Measurements from ENCODE around the gene GRIK2.

Gene GRIK2

DNA sequence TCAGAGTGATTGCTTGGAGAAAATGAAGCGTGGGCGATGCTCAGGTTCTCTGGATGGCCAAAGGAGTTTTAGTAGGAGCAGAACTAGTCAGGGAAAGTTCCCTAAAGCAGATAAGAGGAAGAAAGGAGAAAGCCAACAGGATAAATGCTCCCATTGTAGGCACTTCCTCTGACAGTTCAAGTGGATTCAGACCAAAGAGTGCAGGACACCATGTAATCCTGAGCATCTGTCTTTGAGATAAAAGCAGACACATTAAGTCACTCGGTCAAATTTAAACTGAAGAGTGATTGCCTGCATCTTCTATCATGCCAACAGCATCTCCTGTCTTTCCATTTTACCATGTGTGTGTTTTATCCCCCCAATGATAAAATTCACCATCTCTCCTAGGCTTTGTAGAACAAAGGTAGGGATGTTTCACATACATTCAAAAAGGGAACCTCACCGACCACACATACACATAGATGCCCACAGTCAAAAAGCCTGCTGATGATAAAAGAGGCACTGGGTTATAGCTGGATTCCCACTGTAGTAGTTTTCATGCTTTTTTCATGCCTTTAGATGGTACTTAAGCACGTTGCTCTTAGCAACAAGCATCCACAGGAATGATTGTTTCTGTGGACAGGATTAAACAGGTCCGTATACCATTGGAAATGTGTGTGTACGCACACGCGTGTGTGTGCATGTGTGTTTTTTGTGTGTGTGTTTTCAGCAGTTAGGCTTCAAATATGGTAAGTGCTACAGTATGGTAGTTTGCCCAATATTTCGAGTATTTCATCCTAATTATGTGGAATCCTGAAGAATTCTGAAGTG, 7.0 kb downstream of the GRIK2 start:
- no peak for DNase-seq (ENCODE audit: low spot score)

DNA sequence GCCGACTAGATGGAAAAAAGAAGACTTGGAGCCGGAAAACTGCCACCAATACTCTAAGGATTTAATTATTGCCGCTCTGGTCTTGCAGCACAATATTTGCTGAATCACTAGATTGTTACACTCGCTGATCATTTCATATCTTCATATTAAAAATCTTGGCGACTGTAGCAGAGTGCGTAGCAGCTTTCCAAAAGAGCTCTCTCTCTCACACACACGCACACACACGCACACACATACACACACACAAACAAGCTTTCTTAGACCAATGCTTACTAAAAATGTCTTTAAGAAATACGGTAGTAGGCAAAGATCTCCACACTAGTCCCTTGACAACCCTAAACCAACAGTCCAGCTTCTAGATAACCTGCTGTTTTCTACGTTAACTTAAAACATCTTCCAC, 7.7 kb downstream of the GRIK2 start:
- DNase-seq (ENCODE audit: low spot score), result no peak

DNA sequence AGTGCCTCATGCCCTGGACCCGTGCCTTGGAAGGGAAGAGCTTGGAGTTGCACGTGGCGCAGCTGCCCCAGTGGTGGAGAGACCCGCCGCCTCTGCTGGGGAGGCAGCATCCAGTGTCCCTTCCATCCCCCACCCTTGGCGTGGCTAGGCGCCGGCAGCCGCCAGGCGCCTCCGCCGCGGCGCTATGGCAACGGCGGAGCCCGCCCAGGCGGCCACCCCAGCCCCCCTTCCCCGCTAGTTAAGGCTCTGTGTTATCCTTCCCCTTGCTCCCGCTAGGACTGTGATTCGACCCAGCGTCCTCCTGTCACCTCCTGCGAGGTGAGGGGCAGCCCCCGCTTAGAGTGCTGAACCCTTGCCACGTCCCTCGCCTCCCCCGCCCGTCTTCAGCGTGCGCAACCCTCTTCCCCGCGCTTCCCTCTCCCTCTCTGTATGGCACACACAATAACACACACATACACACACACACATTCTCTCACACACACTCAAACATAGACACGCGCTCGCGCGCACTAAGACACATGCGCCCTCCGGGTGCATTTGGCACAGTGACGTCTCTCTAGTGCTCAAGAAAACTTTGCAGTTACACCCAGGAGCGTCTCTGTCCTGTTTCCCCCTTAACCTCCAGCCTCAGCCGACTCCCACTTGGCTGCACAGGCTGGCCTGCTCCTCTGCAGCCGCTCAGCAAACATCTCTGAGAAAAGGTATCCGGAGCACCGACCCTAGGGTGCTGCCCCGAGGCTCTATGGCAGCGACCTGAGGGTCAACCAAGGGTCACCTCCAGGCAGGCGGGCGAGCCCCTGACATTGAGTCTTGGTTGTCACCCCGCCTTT, 8.5 kb downstream of the GRIK2 start:
- DNase-seq (ENCODE audit: low spot score), result peak; percentile 47

DNA sequence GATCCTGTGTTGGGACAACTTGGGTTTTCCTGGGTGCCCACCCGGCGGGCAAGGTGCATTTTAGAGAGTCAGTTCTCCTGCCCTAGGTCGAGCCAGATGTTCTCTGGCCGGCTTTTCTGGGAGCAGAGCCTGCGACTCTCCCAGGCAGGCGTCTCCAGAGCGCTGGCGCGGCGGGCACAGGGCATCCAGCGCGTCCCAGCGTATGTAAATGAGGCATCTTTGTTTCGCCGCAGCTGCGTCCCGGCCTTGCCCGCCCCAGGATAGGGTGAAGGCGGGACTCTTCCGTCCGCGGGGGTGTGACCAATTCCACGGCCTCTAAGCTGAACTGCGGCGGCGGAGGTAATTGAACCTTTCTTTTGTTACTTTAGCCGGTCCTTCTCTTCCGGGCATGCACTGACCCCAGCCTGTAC, 9.1 kb downstream of the GRIK2 start:
- DNase-seq (ENCODE audit: low spot score), result peak; percentile 59

DNA sequence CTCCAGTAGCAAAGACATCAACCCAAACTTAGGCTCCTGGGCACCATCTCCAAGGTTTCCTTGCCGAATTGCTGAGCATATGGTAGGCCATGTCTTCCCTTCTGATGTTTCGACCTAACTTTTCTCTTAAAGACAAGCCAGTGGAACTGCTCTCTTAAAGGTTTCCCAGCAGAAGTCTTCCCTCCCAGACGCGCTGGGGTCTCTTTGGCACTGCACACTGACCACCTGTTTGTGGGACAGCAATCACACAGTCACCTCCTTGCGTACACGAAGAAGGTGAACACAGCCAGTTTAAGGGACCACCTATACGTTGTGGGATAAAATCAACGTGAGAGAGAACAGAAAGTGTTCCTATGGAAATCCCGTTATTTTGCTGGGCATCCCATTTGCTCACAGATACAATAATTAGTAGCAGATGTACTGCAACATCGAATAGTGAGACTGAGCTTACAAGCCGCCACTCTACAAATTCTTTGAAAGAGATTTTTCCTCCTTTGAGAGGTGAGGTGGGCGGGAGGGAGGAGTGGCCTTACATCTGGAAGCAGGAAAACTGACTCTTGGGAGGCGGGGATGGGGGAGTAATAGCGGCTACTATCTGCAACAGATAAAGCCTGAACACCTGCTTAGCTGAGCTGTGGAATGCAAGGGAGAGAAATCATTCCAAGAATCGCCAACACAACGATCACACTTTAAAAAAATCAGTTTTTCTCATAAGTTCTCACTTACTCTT, 9.9 kb downstream of the GRIK2 start:
- no peak for DNase-seq (ENCODE audit: low spot score)

DNA sequence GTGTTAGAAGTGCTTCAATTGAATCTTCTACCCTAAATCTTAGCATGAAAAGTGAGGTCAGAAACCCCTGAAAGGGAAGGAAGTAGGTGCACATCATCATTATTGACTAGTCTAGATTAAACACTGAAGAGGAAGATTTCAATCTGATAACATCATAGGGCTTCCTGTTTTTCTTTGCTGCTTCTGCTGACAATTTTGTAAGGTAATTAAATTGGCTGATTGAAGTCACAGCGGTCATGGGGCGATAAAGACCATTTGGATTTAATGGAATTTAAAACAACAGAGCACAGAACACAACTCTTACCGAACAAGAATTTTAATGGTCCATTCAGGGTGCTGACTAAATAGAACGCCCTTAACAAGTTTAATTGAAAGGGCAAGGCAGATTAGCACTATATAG, 11.3 kb downstream of the GRIK2 start:
- DNase-seq (ENCODE audit: low spot score), result no peak

DNA sequence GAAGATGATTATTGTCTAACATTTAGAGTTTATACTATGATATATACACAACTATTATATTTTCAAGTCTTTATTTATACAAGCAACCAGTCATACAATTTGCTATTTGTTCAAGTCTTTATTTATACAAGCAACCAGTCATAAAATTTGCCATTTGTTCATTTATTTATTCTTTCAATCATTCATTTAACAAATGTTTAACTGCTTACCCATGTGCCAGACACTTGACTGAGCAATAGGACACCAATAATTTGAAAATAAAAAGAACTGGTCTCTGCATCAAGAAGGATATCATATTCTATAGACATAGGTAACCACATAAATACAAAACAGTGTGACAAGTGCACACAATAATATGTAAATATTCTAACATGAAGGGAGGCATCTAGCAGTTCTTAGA, 20.3 kb downstream of the GRIK2 start:
- DNase-seq (ENCODE audit: low spot score), result no peak

DNA sequence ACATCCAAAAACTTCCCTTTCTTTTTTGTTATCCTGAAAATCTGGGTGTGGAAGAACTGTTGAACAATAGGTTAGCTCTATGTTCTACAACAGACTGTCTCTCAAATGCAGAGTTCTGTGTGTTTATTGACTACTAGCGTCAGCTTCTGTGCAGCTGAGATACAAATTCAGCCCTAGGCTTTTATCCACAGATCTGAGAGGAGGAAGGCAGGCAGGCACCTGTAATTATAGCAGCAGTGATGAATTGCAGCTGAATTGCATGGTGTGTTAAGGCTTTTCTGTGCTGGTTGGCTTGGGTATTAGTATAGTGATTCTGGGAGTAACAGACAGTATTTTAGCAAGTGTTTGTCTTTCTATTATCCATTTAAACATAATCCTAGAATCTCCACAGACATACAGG, 24.4 kb downstream of the GRIK2 start:
- no peak for DNase-seq (ENCODE audit: low spot score)

DNA sequence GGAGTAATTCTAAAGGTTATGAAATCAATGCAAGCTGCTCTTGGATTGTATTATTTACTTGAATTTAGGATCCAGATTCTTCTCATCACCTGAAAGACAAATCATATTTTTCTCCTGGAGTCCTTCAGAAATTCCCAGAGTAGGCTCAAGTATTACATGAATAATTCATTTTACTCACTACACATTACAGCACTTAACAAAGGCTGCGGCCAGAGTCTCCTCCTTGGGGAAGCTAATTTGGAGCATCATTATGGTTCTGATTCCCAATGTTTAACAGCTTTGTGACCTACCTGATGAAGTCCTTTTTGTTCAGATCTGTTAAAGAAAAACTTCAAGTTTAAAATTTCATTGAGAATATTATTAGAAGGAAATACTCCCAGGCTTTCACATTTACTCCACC, 28.7 kb downstream of the GRIK2 start:
- no peak for DNase-seq (ENCODE audit: low spot score)

DNA sequence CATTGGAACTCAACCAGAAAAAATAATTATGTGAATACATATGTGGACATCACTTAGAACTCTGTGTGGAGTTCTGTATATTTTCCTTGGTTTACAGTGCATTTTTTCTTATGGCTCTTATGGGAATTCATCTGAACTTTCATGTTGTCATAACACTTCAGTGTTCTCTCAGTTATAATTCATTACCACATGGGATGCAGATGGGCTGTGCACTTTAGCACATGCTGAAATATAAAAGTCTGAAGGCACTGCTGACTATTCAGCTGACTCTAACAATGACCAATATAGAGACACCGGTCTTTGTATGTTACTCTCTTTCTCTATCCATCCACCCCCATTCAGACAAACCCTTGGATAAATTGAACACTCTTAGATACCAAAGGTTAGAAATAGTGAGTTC, 29.3 kb downstream of the GRIK2 start:
- DNase-seq (ENCODE audit: low spot score), result no peak

DNA sequence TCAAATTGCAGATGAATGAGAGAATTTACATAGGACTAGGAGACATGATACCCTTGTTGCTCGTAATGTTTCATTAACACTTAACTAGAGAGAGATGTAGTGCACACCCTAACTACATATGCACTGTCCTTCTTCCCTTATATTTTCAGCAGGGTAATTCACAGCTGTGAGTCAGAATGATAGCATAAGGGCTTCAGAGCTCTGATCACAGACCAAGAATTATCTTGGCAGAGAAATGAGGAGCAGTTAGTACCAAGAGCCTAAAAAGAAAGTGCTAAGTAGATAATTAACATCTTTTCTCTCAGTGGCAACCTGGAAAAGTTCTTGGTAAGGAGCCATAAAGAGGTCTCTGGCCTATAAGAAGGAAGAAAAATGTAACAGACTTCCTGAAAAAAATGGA, 35.8 kb downstream of the GRIK2 start:
- DNase-seq (ENCODE audit: low spot score), result no peak

DNA sequence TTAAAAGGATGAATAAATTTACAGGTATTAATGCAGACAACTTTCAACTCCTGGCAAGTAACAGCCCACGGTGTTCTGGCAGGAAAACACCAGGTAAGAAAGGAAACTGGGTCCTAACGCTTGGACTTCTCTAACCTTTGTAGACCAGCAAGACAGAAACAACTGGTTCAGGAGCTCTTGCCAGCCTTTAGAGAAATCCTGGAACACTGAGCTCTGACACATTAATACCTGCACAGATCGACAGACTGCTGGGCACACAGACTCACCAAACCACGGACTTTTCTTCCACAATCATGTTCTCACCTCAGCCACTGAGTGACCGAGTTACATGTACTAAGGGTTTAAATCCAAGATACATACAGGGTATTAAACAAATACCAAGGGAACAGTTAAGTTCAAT, 36.3 kb downstream of the GRIK2 start:
- DNase-seq (ENCODE audit: low spot score), result no peak

DNA sequence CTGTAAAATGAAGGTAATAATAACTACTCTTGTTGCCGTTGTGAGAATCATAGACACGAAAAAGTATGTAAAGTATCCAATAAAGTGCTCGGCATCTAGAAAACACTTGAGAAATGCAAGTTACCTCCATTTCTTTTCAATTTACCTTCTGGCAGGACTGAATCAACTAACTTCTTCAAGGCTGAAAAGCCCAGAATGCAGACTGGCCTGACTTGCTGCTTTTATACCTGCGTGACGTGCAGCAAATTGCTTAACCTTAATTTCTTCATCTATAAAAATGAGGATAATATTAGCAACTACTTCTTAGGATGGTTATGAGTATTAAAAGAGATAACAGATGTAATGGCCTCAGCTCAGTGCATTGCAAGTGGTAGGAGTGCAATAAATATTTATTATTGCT, 39.6 kb downstream of the GRIK2 start:
- no peak for DNase-seq (ENCODE audit: low spot score)

DNA sequence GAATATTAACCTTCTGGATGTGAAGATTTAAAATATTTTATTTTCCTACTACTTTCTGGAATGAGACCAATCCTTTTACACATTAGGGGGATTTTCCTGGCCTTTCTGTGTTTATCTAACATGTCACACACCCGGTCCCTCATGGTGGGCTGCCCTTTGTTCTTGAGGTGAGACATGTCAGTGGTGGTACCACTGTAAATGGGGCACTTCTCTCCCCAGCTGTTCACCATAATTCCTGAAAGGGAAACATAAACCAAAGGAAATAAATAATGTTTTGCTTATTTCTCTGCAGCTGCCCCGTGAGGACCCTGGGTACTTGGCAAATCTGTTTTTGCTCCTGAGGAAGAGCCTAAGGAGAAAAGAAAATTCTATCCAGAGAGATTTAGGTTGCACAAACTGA, 41.1 kb downstream of the GRIK2 start:
- no peak for DNase-seq (ENCODE audit: low spot score)

DNA sequence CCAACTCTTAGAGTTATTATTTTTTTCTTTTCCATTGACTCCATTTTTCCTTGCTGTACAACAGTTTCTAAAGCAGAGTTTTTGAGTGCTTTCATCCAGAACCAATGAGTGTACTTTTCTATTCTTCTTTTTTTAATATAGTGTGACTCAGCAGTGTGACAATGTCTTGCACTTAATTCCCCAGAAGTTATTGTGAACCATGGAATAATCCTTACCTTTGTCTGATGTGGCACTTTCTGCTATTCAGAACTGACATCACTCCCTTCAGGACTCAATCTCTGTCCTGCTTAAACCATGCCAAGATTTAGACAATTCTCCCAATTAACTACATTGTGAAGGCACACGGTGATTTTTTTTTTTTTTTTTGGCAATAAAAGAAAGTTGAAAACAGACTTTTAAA, 41.5 kb downstream of the GRIK2 start:
- no peak for DNase-seq (ENCODE audit: low spot score)

DNA sequence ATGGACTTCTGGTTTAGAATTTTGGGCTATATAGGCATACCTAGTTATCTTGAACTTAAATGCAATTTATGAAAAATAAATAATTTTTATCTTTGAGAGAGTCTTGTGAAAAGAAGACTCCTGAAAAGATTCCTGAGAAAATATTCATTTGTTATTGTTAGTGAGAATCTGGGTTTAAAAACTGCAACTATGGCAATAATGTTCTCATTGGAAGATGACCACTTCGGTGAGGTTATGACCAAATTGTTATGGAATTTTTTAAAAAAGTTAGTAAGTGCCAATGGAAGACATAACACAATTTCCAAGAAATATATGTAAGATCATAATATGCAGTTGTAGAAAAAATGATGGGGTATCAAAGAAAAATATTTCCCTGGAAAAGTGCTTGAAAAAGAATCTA, 46.3 kb downstream of the GRIK2 start:
- no peak for DNase-seq (ENCODE audit: low spot score)

DNA sequence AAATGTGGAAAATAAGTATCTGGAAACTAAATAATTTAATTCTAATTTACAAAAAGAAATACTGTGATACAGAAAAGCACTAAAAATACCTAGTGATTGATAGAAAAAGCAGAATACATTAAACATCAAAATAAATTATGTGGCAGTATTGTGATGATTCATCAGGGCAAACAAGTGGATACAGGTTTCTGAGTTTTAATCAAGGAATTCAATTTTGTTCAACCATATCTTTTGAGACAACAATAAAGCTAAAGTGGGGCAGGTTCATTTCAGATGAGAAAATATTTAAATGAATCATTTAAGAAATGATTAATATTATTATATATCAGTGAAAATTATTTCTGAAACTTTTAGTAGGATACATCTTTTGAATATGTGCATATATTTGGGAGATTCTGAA, 49.8 kb downstream of the GRIK2 start:
- DNase-seq (ENCODE audit: low spot score), result no peak

DNA sequence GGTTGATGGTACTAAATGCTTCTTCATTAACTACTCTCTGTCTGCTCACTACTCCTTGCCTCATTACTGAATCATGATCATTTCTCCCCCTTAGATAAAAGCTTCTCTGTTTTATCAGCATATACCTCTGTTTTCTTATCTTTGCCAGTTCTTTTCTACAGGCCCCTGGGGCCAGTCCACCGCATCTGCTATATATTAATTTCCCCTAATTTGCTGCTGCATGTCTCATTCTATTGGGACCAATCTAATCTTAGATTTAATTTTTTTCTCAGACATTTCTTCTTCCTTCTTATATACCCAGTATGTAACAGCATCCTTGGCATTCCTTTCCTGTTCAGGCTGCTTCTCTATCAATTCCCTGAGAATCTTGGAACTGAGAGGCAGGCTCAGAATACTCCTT, 51.2 kb downstream of the GRIK2 start:
- DNase-seq (ENCODE audit: low spot score), result no peak

DNA sequence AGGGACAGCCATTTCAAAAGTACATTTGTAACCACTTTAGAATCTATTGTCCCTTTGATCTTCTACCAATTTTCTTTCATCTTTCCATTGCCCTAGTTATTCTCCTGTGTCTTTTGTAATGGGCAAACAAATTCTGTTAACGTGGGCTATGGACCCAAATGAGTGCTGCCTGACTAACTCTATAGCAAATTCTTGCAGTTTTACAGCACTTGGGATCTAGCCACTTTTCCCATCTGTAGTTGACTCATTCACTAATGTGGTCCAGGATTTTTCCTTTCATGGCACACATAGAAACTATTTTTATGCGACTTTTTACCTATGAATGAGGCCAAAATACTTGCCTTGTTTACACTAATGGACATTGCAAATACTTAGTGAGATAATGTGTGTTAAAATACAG, 52.0 kb downstream of the GRIK2 start:
- DNase-seq (ENCODE audit: low spot score), result peak; percentile 36

DNA sequence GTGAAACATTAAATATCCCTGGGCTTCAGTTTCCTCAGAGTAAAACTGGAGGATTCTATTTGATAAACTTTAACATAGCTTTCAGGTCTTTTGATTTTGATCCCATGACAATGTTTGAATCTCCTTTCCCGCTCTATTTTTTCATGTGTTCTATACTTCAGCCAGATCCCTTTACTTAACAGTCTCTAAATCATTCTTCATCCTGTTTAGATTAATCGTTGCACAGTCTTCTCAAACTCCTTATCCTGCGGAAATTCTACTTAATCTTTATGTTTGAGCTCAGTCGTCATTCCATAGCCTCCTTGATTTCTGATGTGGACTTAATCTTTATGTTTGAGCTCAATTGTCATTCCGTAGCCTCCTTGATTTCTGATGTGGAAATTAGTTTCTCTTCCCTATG, 57.4 kb downstream of the GRIK2 start:
- no peak for DNase-seq (ENCODE audit: low spot score)

DNA sequence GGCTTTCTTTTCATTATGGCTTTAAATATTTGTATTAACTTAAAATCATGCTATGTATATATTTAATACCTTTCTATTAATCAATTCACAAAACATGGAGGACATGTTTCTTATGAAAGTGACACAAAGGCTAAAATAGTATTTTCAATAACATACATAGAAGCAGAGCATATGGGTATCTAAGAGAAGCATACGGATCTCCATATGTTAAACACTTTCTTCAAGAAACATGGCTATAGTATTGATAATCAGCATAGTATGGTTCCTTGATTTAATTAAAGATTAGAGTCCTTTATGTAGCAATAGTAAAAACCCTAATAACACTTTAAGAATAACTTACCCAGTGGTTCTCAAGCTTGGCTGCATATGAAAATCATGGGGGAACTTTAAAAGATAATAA, 58.5 kb downstream of the GRIK2 start:
- no peak for DNase-seq (ENCODE audit: low spot score)

DNA sequence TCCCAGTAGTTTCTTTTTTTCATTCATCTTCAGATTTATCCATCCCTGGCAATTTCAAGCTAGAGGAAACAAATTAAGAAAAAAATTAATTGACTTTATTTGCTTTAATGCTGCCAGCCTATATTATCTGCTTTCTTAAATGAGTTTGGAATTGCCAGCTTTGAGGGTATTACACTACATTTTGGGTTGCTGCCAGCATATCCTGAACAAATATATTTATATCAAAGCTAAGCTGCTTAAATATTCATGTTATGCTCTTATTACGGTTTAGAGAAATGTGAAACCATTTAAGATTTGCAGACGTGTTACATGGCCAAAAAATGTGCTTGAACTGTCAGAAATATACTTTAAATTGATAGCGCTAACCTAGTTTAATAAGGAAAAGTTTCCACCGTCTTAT, 59.7 kb downstream of the GRIK2 start:
- DNase-seq (ENCODE audit: low spot score), result no peak

DNA sequence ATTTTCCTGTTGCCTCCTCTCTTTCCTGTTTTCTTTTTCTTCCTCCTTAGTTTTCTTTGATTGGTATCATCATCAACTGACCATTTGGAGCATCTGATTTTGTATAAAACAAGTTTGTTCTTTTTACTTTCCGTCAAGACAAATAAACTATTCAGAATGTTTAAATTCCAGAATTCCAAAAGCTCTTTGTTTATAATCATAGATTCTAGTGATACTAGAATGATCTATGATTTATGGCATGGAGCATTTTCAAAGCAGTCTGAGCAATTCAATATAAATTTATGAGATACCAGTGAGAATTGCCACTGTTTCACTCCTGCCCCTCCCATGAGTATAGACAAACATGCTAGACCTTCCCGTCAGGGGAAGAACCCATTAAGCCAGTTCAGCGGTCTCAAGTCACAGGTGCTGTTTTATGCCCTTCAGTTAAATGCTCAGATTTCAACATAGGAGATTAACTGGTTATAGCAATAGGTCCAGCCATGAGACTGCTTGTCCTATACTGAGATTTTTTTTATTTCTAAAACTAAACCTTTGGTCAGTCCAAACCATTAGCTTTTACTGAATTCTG, 60.7 kb downstream of the GRIK2 start:
- no peak for DNase-seq (ENCODE audit: low spot score)
